ENCODE measurements around the gene PCSK6.
A peak's percentile ranks its signal among the peaks of the same experiment; 100 is the strongest.

PCSK6 gene

DNA sequence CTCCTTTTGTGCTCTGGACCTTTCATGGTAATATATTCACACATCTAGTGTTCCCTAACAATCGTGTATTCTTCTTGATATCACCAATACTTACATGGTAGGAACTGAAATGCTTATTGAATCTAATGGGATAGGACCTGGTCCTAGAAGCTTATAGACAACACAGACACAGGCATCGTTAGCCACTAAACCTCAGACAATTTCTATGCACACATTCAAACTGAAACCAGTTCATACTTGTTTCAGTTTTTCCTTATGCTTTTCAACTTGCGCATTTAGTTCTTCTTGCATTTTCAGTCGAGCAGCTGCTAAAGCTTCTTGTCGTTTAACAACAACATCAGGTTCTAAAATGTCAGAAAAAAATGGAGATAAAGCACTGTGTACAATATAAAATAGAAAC, 214.5 kb downstream of the PCSK6 start:
- no peak for DNase-seq (ENCODE audit: low read depth)

DNA sequence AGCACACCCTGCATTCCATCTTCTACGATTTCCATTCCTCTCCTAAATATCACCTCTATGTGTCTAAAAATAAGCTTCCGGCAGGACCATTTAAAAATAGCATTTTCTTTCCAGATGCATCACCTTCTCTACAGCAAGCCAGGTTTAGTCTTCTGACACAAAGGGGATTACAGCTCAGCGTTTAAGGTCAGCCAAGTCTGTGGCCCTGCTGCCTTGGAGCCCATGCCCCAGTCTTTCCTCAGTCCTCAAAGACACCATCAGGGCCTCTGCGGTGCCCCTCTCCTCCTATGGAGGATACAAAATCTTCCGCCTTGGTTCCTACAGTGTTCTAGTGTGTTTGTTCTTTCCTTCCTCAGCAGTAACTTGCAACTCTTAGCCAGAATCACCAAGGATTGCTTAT, 216.0 kb downstream of the PCSK6 start:
- no peak for DNase-seq (ENCODE audit: low read depth)

DNA sequence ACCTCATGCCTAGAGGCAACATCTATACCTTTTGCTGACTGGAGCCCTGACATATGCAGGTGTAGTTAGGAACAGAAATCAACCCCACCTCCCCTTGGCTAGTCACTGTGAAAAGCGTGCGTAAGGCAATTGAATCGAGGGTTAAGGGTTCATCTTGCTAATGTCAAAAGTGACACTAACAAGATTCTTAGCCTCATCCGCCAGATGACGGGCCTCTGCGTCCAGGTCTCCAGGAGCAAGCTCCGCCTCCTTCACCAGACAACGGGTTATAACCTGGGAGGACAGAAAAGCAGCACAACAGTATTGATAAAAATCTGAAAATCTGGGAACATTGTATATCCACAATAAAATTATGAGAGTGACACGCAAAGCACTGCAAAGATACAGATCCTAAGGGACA, 216.9 kb downstream of the PCSK6 start:
- DNase-seq (ENCODE audit: low read depth), result no peak

DNA sequence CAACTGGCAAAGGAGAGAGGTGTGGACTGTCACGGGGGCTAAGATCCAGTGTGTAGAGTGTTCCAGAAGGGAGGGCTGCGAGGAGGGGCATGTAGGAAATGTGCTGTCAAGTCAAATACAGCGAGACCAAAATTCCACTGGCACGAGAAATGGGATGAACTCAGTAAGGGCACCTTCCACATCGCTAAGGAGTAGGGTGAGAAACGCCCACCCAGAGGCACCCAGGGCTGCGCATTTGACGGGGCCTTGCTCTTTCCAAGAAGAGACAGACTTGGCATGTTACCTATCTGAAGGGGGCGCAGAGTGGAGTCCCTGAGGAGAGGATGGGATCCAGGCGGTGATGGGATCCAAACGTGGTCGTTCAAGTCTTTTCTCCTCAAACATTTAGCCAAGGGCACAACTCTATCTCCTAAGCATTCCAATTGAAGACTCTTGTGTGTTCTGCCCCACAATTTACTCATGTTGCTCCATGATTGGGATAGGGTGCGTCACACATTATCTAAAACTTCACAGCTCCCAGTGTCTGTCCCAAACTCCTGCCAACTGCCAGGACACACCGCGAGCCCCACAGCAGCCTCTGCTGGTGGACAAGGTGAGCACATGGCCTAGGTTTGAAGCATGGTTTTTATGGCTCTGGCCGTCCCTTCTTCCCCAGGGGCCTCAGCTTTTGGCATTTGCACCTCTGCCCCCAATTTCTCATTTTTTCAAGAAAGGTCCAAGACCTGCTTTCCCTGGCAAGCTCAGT, 219.9 kb downstream of the PCSK6 start:
- no peak for DNase-seq (ENCODE audit: low read depth)

DNA sequence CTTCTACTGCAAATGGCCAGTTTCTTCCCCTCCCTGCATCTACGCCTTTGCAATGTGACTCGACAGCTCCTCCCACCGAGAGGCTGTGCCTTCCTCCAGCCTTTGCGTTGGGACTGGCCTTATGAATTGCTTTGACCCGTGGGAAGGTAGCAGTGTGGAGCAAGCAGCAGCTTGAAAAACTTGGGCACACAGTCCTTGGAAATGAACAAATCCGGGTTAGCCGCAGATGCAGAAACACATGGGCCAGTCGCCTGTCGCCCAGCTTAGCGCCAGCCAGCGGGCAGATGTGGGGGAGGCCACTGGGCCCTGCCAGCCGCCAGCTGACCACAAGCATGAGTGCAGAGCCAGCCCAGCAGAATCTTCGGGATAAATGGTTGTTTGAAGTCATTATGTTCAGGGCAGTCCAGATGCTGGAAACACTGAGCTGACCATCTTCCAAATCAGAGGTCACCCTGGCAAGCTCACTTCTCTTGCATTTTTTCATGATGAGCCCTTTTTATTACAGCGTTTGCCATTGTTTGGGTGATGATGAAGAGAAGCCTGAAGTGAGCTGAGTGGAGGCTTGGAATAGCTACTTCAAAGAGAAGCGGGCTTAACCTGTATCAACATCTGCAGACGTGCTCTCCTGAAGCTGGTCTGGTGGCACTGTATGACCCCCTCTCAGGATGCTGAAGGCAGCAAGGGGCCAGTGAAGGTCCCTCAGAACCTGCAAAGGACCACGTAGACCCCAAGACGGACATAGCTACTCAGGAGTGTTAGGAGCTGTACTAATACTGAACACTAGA, 222.0 kb downstream of the PCSK6 start:
- DNase-seq (ENCODE audit: low read depth), result no peak

DNA sequence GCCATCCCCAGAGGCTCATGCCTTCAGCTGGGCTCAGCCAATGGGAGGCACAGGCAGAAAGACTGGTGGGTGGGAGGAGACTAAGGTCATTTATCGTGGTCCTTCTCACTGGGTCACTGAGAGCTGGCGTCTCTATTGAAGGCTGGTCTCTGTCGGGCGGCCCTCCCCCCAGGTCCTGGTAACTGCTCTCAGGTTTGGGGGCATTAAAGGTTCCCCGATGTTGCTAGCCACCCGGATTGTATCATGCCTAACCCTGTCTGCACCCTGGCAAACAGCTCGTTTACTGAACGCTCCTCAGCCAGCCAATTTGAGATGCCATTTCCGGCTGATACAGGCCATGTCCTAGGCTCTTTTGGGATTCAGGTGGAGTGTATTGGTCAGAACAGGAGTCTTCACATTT, 222.7 kb downstream of the PCSK6 start:
- DNase-seq (ENCODE audit: low read depth), result no peak

DNA sequence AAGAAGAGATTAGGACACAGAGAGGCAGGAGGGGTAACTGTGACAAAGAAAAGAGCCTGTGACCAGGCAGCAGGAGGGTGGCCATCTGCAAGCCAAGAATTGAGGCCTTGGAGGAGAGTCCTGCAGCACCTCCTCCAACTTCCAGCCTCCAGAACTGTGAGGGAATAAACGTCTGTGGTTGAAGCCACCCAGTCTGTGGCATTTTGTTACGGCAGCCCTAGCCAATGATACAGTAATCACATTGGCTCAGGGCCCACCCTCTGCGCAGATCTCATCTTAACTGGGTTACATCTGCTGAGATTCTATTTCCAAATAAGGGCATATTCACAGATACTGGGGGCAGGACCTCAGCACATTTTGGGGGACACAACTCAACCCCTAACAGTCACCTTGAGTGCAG, 223.5 kb downstream of the PCSK6 start:
- no peak for DNase-seq (ENCODE audit: low read depth)

DNA sequence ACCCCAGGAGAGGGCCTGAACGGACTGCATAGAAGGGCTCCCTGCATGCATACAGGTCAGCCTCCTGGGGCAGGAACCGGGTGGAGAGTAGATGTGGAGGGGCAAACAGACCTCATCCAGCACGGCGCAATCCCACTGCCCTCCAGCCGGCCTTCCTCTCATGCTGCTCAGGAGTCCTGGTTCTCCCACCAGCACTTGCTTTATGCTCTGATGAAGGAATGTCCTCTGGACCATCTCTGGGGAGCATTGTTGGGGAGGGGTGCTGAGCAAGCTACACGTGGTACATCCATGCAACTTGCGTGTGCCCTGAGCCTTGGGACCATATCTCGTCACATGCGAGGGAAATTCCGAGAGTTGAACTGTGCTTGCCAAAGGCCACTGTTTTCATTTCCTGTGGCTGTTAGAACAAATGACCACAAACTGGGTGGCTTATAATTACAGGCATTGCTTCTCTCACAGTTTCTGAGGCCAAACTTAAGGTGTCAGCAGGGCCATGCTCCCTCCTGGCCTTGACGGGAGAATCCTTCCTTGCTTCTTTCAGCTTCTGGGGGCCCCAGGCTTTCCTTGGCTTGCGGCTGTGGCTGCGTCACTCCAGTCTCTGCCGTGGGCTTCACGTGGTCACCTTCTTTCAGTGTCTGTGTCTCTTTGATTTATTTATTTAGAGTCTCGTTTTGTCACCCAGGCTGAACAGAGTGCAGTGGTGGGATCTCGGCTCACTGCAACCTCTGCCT, 224.4 kb downstream of the PCSK6 start:
- DNase-seq (ENCODE audit: low read depth), result no peak

DNA sequence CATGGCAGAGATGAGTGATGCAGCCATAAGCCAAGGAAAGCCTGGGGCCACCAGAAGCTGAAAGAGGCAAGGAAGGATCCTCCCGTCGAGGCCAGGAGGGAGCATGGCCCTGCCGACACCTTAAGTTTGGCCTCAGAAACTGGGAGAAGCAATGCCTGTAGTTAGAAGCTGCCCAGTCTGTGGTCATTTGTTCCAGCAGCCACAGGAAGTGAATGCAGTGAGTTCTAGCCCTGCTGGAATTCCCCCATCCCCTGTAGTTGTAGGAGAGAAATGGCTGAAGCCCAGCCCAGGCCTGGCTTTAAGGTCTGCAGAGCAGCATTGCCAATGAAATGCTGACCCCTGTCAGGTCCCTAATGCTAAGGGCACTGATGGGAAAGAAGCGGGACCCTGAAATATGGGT, 225.5 kb downstream of the PCSK6 start:
- no peak for DNase-seq (ENCODE audit: low read depth)

DNA sequence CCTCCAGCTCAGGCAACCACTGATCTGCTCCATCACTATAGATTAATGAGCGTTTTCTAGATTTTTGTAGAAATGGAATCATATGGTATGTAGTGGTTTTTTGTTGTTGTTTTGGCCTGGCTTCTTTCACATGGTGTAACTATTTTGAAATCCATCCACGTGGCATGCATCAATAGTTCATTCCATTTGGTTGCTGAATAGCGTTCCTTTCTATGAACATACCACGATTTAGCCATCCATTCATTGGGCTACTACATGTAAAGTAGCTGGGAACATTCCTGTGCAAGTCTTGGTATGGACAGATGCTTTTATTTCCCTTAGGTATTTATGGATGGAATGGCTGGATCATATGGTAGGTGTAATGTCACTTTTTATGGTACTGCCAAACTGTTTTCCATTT, 227.0 kb downstream of the PCSK6 start:
- no peak for DNase-seq (ENCODE audit: low read depth)

DNA sequence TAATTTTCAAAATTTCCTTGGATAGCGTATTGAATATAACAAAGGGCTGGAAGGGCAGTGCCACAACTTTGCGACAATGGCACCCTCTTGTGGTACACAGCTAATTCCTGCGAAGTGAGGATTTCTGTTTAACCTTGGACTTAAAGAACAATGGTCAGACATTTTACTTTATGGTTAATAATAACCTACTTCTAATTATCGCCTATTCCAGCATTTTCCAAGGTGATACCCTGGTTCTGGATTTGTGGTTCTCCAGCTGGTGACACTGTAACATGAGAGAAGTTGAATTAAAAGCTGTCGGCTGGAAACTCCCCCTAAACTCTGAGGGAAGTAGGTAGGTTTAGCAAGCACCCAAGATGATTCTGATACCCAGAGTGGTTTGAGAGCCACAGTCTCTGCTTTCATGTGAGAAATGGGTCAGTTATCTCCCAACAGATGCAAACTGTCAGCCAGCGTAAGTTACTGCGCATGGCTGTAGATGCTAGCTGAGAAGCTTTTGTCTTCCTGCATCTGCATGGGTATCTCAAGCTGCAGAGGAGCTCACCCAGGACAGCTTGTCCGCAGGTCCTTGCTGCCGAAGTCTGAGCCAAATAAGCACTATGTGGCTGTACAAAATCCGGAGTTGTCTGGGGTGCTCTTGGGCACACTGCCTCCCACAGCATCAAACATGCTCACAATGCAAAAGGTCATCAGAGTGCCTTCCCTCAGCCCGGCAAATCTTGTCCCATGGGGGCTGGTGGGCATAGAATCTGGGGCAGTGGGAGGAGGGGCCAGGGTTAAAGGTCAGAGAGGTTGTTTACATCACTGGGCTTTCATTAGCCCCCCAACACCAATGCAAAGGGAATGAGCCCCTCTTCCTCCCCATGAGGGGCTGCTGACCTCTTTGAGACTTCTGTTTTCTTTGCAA, 231.0 kb downstream of the PCSK6 start:
- DNase-seq (ENCODE audit: low read depth), result peak; percentile 49

DNA sequence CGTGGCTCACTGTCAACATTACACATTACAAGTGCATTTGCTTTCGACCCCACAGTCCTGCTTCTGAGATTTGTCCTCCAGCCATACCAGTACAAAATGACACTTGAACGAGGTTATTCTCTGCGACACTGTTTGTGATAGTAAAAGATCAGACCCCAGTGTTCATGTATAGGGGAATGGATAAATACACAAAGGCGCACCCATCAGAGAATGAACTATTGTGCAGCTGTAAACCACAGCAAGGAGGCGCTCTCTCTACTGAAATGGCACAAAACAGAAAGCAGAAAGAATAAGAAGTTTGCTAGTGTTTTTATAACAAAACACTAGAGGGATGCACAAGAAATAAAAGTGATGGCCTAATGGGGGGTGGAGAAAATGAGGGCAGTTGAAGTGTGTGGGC, 232.8 kb downstream of the PCSK6 start:
- DNase-seq (ENCODE audit: low read depth), result no peak

DNA sequence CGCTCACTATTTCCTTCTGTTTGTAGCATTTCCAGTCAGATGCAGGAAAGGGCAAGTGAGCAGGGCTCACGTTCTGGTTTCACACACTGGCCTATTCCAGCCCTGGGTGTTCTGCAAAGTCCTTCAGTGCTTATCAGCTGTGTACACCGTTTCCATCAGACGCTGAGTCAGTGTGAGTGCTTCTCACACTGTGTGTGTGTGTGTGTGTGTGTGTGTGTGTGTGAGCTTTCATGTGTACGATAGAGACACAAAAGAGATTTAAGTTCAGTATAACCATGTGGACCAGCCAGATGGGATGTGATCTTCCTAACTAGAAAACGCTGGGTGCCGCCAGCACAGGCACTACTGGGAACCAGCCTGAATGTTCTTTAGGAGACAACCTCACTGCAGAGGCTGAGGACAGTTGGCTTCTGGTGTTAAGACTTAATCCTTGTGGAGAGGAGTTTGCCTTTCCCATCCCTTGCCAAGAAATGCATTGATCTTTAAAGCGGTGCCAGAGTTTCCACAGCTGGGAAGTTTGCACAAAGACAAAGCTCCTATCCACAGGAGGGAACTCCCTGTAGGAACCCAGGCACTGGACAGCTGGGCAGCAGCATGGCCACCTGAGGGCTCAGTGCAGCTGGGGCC, 233.8 kb downstream of the PCSK6 start:
- no peak for DNase-seq (ENCODE audit: low read depth)

DNA sequence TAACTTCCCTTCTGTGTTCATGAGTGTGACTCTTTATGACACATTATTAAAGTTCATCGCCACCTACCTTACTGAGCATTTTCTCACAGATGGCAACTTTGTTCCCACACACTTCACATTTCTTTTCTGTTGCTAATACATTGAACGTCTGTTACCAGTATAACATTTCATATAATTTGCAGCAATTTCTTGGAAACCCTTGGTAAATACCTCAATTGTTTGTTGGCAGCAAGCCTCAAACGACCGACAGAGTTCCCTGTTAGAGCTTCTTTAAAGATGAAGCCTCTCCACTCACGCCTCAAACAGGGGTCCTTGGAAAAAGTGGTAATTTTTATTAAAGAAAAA, 234.5 kb downstream of the PCSK6 start:
- DNase-seq (ENCODE audit: low read depth), result no peak

DNA sequence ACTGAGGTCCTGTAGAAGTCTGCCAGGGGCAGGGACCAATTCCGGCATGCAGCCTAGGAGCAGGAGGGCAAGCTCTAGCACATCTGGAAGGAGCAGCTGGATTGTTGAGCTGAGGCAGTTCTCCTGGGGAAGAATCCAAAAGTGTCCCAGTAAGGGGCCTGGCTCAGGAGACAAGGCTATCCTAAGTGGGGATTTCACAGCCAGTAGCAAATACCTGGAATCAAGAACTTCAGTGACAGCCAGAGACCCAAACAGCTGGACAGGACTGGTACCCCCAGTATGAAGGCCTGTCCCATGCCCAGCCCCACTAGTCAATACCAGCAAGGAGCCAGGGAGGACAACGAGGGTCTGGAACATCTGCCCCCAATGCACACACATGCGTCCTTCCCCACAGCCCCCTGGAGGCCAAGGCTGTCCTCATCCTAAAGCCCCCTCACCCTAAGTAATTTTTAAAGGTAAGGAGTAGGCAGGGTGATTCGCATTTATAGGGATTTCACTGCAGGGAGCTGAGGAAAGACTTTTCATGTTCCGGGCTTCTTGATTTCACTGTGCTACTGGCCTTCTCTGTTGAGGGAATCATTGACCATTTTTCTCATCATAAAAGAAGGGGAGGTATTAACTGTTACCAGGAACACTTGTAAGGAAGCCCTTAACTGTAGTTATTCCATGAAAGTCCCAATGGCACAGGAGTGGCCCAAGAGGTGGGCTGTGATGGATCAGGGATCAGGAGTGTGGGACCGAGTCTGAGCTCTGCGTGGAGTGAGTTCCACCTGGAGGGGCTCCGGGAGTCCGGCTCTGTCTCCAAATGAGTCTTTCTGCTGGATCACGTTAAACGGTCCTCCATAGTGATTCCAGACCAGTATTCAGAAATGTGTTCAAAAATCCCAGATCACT, 235.1 kb downstream of the PCSK6 start:
- no peak for DNase-seq (ENCODE audit: low read depth)

Data from HS-27A (cell line).